ENCODE results near the gene ZNF566. TPM values are rescaled to one million over a fixed set of nuclear protein-coding genes. Genes with fewer than 3 reads are reported as not detected.

The ZNF566 gene
- total RNA-seq, 6 experiments from 2014 or later = 5.2 to 6.7 (median 6.0) TPM

- DNase-seq = no peak
- Mint-ChIP-seq H3K4me3 (no peak overlapping the region), H3K27me3 (ENCODE audit: insufficient read depth) (peaks cover 2% of the 10 kb centered on the region; the same call in 1 of the 2 replicates), H3K4me1 (ENCODE audit: low read depth) (no peaks in the 10 kb centered on the region), H3K36me3 (ENCODE audit: low read depth) (peaks cover 33% of the 10 kb centered on the region), H3K27ac (no peak overlapping the region), H3K9me3 (peaks cover 65% of the 10 kb centered on the region)
- TF ChIP-seq CTCF (IDR thresholded peaks at IDR 0.05) = no peak
Measured at GRCh38 chr19:36441339-36441738, 48.0 kb downstream of the ZNF566 start.

- Mint-ChIP-seq H3K4me3 (no peak overlapping the region), H3K27me3 (ENCODE audit: insufficient read depth) (no peaks in the 10 kb centered on the region)
Measured at GRCh38 chr19:36436531-36436930, 52.8 kb downstream of the ZNF566 start.

GRCh38 chr19:36423925-36424324 lies 65.4 kb downstream of the ZNF566 start:
- no peak for TF ChIP-seq CTCF (IDR thresholded peaks at IDR 0.05)
- no peaks in the 10 kb centered on the region; the same call in 1 of the 2 replicates for H3K4me1 Mint-ChIP-seq (ENCODE audit: low read depth)
- peaks cover 4% of the 10 kb centered on the region; the same call in 1 of the 2 replicates for H3K27me3 Mint-ChIP-seq (ENCODE audit: insufficient read depth)
- H3K9me3 Mint-ChIP-seq = peaks cover 54% of the 10 kb centered on the region
- no peak for DNase-seq
- H3K36me3 Mint-ChIP-seq (ENCODE audit: low read depth) = peaks cover 14% of the 10 kb centered on the region
- H3K27ac Mint-ChIP-seq = no peak overlapping the region
- no peak overlapping the region for H3K4me3 Mint-ChIP-seq

More at GRCh38 chr19:36436531-36436930, 52.8 kb downstream of the ZNF566 start:
- Mint-ChIP-seq H3K36me3 (ENCODE audit: low read depth) (peaks cover 9% of the 10 kb centered on the region), H3K27ac (no peak overlapping the region), H3K9me3 (peaks cover 46% of the 10 kb centered on the region), H3K4me1 (ENCODE audit: low read depth) (no peaks in the 10 kb centered on the region)
- TF ChIP-seq CTCF (IDR thresholded peaks at IDR 0.05) = no peak
- DNase-seq = no peak

GRCh38 chr19:36421749-36422481 lies 67.4 kb downstream of the ZNF566 start:
- H3K27ac Mint-ChIP-seq = no peak overlapping the region
- H3K27me3 Mint-ChIP-seq (ENCODE audit: insufficient read depth) = peaks cover 4% of the 10 kb centered on the region; the same call in 1 of the 2 replicates
- H3K4me1 Mint-ChIP-seq (ENCODE audit: low read depth) = peaks cover 7% of the 10 kb centered on the region; the same call in 1 of the 2 replicates
- H3K36me3 Mint-ChIP-seq (ENCODE audit: low read depth) = peaks cover 21% of the 10 kb centered on the region
- H3K4me3 Mint-ChIP-seq = no peak overlapping the region
- H3K9me3 Mint-ChIP-seq = peaks cover 65% of the 10 kb centered on the region
- TF ChIP-seq CTCF (IDR thresholded peaks at IDR 0.05) = no peak
- DNase-seq = no peak

GRCh38 chr19:36420961-36421748 lies 68.2 kb downstream of the ZNF566 start:
- no peak for DNase-seq
- Mint-ChIP-seq H3K27me3 (ENCODE audit: insufficient read depth) (peaks cover 4% of the 10 kb centered on the region; the same call in 1 of the 2 replicates), H3K27ac (no peak overlapping the region), H3K9me3 (peaks cover 65% of the 10 kb centered on the region), H3K4me1 (ENCODE audit: low read depth) (peaks cover 7% of the 10 kb centered on the region; the same call in 1 of the 2 replicates), H3K36me3 (ENCODE audit: low read depth) (peaks cover 26% of the 10 kb centered on the region), H3K4me3 (no peak overlapping the region)
- no peak for TF ChIP-seq CTCF (IDR thresholded peaks at IDR 0.05)
